NCI-H2196 (cell line): ENCODE results near the gene COA4.

Experiments used
- DNase-seq: peaks from one replicate; lab custom pipeline; 2025; ENCODE audit not compliant: unreplicated experiment; lab: John Stamatoyannopoulos, UW

Gene COA4

GRCh38 chr11:73866586-73866996 lies 10.1 kb downstream of the COA4 start:
- DNase-seq, result no peak

GRCh38 chr11:73866095-73866579 lies 10.5 kb downstream of the COA4 start:
- DNase-seq, result no peak

- peak; percentile 31 for DNase-seq
Measured at GRCh38 chr11:73862986-73863385, 13.7 kb downstream of the COA4 start.

GRCh38 chr11:73860202-73860601 lies 16.4 kb downstream of the COA4 start:
- DNase-seq, result no peak

GRCh38 chr11:73859671-73860070 lies 17.0 kb downstream of the COA4 start:
- no peak for DNase-seq

- DNase-seq, result no peak
Measured at GRCh38 chr11:73856031-73856567, 20.5 kb downstream of the COA4 start.

- no peak for DNase-seq
Measured at GRCh38 chr11:73854680-73855079, 22.0 kb downstream of the COA4 start.

GRCh38 chr11:73852049-73852448 lies 24.6 kb downstream of the COA4 start:
- DNase-seq, result no peak

GRCh38 chr11:73851046-73851764 lies 25.4 kb downstream of the COA4 start:
- DNase-seq, result no peak

- no peak for DNase-seq
Measured at GRCh38 chr11:73839123-73839457, 37.6 kb downstream of the COA4 start.

GRCh38 chr11:73838443-73839122 lies 38.1 kb downstream of the COA4 start:
- DNase-seq, result no peak

- DNase-seq, result no peak
Measured at GRCh38 chr11:73833067-73833466, 43.6 kb downstream of the COA4 start.

GRCh38 chr11:73830261-73830660 lies 46.4 kb downstream of the COA4 start:
- DNase-seq, result no peak
